HT-29 (cell line): ENCODE results near the gene CTSF. TPM values are rescaled to one million over a fixed set of nuclear protein-coding genes. Genes with fewer than 3 reads are reported as not detected.
A peak's percentile ranks its signal among the peaks of the same experiment; 100 is the strongest.
"Not testable (repeated sequence)": the region's sequence is repeated elsewhere in the genome, so short reads cannot be mapped to it uniquely, and the experiment has no call there.

Experiments
- DNase-seq: peaks from one replicate; pipeline ENCODE4 v3.0.0-alpha.2; 2015; ENCODE audit warnings: low spot score
- total RNA-seq: library from RNA; depleted of rRNA; stranded (reverse); fragments of >200 nt; shearing (Covaris generic); gene quantifications from 2 replicates; pipeline ENCODE4 v1.2.3, GENCODE V29; 2014

Gene CTSF
- total RNA-seq, 1 experiment from 2014 or later, result not detected

DNA sequence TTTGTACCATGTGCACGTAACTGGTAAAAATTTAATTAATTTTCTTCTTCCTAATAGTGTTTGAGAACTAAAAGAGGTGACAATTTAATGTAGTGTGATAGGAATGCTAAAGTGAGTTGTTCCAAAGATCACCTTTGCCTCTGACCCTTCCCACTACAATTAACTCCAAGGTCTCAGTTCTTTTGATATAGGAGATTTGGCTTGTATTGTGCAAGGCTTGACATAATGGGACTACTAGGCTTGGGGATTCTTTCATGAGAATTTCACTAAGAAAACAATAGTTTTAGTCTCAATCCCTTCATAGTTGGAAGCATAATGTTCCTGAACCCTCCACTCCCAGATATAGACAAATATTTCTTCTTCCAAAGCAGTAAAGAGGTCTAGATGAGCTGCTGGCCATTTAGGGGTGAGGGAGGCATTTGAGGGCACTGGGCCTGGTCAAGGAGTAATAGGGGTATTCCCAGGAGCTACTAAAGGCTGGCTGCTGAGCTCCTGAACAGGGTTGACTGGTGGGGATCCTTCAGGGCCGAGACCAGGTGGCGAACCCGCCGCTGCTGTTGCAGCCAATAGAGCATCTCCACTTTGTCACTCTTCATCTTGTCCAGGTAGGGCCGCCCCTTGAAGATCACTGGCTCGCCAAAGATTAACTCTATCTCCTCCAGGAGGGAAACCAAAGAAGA is 21.7 kb upstream of the CTSF start:
- no peak for DNase-seq

DNA sequence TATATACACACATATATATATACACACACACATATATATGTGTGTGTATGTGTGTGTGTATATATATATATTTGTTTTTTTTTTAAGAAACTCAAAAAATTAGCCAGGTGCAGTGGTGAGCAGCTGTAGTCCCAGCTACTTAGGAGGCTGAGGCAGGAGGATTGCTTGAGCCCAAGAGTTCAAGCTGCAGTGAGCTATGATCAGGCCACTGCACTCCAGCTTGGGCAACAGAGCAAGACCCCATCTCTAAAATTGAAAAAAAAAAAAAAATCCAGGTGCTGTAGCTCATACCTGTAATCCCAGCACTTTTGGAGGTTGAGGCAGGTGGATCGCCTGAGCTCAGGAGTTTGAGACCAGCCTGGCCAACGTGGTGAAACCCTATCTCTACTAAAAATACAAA is 20.9 kb upstream of the CTSF start:
- not testable (repeated sequence) for DNase-seq

DNA sequence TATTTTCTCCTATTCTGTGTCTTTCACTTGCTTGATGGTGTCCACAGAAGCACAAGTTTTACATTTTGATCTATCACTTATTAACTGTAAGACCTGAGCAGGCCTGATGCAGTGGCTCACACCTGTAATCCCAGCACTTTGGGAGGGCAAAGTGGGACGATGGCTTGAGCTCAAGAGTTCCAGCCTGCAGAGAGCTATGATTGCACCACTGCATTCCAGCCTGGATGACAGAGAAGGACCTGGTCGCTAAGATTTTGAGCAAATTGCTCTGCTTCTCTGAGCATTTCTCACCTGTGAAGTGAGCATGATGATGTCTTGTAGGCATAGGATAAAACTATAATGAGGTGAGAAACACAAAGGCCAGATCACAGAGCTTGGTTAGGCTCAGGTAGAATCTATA is 17.7 kb upstream of the CTSF start:
- no peak for DNase-seq

DNA sequence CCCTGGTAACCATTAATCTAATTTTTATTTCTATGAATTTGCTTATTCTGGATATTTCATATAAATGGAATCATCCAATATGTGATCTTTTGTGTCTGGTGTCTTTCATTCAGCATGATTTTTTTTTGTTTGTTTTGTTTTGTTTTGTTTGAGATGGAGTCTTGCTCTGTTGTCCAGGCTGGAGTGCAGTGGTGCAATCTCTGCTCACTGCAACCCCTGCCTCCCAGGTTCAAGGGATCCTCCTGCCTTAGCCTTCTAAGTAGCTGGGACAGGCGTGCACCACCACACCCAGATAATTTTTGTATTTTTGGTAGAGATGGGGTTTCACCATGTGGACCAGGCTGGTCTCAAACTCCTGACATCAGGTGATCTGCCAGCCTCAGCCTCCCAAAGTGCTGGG is 17.0 kb upstream of the CTSF start:
- DNase-seq, result not testable (repeated sequence)

DNA sequence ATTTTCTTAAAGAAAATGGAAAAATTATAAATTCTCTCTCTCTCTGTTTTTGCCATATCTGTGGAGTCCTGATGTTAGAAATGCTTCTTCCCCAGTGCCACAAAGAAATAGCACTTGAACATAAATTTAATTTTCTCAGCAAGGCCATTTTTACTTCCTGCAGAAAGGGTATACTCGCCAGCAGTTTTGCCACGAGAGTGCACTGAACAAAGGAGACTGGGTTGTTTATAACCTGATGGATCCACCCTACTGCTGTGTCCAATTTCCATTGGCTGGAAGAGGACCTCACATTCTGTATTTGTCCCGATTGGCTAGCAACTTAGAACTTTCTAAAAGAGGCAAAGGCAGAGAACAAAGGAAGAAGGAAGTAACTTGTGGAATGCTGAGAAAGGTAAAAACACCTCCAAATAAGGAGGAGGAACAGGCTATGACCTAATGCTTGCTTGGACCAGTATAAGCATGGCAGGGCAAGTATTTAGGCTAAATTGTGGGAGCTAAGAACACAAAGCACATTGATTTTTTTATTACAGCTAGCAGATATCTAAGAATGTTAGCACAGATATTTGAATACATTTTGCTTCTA is 14.2 kb upstream of the CTSF start:
- DNase-seq, result not testable (repeated sequence)

DNA sequence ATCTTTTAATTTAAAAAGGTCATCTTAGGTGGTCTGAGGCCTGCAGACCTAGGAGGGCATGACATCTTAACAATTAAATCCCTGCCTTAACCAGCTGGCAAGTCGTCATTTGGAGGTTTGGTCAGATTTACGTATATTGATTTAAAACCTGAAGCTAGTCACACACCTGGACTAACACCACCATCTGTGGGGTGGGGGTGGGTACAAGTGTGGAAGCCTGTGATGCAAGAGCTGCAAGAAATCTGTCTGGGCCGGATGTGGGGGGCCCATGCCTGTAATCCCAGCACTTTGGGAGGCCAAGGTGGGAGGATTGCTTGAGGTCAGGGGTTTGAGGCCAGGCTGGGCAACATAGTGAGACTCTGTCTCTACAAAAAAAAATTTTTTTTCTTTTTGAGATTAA is 12.9 kb upstream of the CTSF start:
- no peak for DNase-seq

DNA sequence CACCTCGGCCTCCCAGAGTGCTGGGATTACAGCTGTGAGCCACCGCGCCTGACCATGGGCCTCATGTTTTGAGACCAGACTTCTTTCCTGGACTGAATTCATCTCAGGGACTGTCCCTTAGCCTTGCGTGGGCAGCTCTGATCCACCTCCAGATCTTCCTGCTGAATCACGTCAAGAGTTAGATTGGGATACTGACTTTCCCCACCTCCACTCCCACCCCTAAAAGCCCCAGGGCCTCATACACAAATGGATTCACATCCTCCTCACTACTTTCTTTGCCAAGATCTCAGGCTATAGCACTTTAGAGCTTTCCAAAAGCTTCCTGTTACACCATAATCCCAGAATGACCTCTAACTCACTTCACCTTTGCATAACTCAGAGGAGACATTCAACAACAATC is 12.4 kb upstream of the CTSF start:
- no peak for DNase-seq

DNA sequence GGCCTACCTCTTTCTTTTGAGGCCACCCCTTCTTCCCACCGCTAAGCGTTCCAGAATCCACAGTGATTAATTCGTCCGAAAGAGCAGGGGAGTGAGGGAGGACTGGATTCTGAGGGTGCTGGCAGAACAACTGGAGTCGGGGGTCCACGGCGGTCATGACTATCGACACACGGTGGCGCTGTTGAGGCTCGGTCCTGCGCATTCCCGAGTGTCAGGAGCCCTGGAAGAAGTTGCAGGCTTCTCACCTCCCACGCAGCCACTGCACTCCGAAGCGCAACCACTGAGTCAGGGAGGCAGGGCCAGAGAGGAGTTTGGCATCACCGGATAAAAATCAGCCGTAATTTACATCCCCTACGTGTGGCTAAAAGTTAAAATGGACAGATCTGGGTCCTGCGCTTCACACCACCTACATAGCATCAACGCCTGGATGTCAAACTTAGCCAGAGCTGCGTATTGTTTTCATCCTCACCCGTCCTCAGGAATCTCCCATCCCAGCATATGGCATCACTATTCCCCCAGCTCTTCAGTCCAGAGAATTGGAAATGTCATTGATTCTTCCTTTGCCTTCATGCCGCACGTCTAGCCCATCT is 10.7 kb upstream of the CTSF start:
- peak; percentile 83 for DNase-seq

DNA sequence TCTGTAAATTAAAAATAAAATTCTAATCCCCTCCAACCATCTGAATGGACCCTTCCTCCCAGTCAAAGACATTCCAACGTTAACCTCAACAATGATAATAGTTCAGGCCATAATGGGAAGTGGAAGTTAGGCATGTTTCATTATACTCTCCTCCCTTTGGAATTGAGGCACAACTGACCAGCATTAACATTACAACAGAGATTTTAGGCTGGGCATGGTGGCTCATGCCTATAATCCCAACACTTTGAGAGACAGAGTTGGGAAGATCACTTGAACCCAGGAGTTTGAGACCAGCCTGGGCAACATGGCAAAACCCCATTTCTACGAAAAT is 2.4 kb upstream of the CTSF start:
- DNase-seq, result no peak

DNA sequence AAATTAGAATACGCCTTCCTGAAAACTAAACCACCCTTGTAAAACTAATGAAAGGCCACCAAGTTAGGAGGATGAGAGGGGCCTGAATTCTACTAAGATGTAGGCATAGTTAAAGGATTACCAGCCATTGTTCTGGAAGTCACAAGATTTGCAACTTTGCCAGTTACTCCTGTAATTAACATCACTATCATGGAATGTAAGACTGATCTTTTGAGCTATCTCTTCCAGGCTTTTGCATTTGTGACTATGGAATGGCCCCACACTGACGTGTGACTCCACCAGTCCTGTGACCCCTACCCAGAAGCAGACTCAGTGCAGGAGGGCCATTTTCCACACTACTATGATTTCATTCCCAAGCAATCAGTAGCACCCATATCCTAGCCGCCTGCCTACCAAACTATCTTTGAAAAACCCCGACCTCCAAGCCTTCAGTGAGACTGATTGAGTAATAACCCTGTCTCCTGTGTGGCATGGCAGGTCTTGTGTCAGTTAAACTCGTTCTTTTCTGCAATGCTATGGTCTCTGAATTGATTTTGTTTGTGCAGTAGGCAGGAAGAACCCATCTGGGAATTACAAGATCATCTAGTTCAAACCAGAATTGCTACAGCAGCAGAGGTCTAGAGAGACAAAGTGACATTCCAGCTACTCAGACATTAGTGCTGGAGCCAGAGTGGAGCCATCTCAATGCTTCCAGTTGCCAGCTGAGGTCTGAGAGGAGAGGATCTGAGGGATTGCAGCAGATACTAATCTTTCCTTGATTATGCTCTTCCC is 1.9 kb upstream of the CTSF start:
- no peak for DNase-seq

DNA sequence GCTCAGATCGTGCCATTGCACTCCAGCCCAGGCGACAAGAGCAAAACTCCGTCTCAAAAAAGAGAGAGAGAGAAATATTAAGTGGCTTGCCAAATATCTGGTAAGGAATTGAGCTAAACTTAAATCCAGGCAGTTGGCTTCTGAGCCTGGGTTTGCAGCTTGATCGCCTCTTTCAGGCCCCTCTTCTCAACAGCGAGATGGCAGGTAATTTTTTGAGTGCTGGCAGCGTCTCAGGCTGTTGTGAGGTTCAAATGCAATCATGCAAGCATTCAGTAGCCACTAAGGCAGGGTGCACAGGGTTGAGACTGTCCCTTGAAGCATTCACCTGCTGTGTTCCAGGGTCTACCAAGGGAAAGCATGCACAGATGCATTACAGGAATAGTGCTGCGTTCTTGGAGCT is 670 bp upstream of the CTSF start:
- DNase-seq, result no peak

DNA sequence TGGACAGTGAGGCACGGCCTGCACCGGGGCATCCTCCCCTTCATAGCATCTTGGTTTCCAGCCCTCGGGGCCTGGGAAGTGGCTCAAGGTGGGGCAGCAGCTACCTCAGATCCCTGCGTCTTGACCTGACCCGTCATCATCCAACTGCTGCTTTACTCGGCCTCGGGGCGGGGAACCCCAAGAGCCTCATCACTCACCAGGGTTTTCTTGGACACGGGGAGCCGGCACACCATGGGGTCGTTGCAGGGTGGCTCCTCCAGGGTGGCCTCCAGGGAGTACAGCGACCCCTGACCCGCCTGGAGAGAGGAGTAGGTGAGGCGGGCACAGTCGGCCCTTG is 651 bp downstream of the CTSF start:
- DNase-seq, result no peak

DNA sequence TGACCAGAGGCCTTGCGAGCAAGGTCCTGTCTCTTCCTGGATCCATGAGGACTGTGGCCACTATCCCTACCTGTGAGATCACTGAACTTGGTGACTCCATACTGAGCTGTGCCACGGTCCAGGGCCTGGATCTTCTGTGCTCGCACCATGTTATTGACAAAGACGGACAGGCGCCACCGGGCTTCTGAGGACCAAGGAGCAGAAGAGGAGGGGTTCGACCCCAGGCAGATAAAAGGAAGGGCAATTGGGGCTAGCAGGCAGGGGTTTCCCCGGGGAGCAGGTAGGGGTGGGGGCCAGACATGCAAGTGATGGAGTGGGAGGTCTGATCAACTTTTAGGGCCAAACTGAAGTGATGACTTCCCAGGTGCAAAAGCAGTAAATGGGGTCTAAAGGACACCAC is 2.2 kb downstream of the CTSF start:
- DNase-seq, result no peak

DNA sequence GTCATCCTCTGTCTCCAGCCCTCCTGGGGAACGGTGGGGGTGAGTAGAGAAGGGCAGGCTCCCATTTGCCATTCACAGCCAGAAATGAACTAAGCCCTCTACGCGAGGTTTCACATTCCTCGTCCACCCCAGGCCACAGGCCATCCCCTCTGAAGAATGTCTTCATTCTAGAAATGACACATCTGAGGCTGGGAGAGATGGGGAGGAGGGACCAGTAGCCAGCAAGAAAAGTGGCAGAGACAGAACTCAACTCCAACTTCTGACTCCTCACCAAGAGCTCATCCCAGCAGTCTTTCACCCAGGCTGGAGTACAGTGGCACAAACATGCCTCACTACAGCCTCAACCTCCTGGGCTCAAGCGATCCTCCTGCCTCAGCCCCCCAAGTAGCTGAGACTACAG is 3.4 kb downstream of the CTSF start:
- DNase-seq, result no peak

DNA sequence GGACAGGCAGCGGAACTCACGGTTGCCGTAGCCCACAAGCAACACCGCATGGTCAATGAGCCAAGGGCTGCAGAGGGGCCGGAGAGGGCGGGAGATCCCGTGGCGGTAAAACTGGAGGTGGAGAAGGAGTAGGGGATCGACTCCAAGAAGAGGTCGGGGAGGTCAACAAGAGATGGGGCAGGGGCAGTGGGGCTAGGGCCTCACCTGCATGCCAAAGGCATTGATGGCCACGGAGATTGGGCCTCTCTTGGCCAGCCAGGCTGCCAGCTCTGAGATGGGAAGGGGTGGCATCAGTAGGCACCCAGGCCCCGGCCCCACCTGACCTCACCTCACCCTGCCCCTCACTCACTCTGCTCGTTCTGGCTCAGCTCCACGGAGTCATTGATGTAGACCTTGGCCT is 3.9 kb downstream of the CTSF start:
- DNase-seq, result no peak

DNA sequence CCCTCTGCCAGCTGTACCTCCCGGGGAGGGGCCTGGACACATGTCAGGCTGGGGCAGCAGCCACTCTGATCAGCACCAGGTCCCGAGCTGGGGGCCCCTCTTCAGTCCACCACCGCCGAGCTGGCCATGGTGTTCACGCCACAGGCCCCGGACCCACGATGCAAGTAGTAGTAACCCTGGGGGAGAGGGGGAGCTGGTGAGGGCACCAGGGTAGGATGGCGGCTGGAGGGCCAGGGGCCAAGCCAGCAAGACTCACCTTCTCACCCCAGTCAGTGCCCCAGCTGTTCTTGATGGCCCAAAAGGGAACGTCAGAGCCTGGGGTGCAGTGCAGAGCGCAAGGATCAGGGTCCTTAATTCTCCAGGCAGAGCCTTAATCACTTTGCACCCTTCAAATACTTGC is 4.6 kb downstream of the CTSF start:
- no peak for DNase-seq

DNA sequence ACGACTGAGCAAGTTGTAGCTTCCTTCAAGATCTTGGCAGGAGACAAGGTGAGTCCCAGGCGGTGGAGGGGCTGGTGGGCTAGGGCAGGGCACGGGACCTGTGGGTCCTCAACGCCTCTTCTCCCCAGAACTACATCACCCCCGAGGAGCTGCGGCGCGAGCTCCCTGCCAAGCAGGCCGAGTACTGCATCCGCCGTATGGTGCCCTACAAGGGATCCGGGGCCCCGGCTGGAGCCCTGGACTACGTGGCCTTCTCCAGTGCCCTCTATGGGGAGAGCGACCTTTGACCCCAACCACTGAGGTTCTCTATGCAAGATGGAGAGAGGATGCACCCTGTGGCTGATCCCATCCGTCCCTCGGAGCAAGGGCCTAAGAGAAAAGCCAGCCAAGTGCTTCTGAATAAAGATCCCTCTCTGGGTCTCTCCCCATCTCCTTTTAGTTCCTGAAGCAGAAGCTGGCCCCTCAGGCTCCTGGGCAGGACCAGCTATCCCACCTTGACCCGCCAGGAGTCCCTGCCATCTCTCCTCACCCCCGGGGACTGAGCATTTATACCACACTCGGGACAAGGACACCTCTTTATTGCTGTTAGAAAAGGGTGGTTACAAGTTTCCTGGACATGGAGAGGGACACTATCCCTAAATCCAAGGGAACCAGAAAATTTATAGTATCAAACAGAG is 5.4 kb downstream of the CTSF start:
- no peak for DNase-seq

DNA sequence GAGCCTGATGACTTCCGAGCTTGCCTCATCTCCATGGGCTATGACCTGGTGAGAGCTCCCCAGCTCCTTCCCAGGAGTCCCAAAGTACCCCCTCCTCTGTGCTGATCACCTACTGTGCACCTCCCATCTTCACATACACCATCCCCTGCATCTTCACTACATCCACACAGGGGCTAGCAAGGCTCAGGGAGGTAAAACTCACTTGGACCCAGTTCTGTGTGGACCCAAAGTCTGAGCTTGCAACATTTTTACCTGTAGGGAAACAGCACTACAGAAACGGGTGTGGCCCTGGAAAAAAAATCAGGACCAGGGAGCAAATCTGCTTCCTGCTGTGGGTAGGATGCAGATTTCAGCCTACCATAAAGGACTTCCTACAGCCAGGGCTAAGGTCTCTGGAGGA is 6.1 kb downstream of the CTSF start:
- no peak for DNase-seq

DNA sequence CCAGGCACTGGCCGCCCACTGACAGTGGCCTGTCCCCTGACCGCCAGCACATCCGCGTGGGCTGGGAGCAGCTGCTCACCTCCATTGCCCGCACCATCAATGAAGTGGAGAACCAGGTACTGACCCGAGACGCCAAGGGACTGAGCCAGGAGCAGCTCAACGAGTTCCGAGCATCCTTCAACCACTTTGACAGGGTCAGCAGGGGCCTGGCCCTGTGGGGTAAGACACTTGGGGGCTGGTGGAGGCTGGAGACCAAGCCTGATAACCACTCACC is 6.5 kb downstream of the CTSF start:
- DNase-seq, result no peak

DNA sequence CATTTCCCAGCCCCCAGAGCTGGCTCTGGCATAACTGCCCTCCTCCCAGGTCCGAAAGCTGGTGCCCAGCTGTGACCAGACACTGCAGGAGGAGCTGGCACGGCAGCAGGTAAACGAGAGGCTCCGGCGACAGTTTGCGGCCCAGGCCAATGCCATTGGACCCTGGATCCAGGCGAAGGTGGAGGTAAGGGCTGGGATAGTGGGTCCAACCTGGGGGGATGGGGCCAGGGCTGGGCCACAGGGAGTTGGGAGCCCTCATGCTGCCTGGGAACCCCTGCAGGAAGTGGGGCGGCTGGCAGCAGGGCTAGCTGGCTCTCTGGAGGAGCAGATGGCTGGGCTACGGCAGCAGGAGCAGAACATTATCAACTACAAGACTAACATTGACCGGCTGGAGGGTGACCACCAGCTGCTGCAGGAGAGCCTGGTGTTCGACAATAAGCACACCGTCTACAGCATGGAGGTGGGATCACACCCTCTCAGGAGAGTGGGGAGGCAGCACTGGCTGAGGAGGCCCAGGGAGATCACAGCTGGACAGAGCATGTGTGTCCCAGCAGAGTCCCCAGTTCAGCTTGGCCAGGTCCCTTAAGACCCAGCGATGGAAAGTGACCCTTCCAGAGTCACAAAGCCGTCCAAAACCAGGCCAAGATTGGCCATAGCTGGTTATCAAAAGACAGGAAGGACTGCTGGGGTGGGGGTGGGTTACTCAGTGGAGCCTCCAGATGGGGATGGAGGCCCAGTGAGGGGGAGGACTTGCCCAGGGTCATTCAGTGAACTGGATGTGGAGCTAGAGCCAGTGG is 7.0 kb downstream of the CTSF start:
- no peak for DNase-seq

DNA sequence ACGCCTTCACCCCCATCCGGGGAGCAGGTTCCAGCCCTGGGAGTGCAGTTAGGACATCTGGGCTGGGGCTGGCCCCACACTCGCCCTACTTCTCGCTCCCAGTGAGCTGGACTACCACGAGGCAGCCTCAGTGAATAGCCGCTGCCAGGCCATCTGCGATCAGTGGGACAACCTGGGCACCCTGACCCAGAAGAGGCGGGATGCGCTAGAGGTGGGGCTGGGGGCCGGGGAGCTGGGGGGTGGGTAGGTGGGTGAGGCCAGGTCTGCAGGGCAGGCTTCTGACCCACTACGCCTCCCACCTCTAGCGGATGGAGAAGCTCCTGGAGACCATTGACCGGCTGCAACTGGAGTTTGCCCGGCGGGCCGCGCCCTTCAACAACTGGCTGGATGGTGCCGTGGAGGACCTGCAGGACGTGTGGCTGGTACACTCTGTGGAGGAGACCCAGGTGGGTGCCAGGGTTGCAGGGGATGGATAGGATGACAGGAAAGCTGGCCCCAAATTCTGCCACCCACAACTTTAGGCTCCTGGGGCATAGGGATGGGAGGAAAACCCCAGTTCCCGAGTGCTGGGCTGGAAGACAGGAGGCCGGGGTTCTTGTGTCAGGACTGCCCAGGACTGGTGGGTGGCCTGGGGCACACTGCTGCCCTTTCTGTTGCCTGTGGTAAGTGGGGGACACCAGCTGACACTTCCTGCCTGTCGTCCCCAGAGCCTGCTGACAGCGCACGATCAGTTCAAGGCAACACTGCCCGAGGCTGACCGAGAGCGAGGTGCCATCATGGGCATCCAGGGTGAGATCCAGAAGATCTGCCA is 8.3 kb downstream of the CTSF start:
- no peak for DNase-seq
